T-helper 9 cell (primary cell): Measurements from ENCODE around the gene ETFBKMT.
"Not testable (repeated sequence)": the region's sequence is repeated elsewhere in the genome, so short reads cannot be mapped to it uniquely, and the experiment has no call there.

ENCODE experiments used
- DNase-seq: peaks from one replicate; pipeline ENCODE4 v3.0.0-alpha.2; 2020

The ETFBKMT gene

DNA sequence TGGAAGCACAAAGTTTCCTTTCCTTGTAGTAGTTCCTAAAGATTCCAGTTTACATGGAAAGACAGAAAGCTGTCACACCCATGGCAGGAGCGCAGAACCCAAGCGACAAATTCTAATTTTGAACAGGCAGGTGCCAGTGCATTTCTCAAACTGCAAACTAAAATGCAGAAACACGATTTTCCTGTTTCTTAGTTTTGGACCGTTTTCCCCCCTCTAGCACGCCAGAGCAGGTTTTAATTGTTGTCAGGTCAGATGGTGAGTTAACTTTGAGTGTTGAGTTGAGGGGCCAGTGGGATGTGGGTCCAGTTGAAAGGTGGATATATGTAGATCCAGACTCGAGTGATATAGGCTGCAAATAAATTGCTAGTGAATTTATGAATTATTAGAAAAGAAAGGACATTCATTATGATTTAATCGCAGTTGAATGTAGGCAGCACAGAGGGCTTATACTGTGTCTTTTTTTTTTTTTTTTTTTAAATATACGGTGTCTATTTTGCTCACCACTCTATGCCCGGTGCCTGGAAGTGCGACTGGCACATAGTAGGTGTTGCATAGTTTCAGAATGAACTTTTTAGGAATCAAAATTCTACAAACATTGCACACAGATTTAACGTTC lies 909 bp upstream of the ETFBKMT start:
- no peak for DNase-seq

DNA sequence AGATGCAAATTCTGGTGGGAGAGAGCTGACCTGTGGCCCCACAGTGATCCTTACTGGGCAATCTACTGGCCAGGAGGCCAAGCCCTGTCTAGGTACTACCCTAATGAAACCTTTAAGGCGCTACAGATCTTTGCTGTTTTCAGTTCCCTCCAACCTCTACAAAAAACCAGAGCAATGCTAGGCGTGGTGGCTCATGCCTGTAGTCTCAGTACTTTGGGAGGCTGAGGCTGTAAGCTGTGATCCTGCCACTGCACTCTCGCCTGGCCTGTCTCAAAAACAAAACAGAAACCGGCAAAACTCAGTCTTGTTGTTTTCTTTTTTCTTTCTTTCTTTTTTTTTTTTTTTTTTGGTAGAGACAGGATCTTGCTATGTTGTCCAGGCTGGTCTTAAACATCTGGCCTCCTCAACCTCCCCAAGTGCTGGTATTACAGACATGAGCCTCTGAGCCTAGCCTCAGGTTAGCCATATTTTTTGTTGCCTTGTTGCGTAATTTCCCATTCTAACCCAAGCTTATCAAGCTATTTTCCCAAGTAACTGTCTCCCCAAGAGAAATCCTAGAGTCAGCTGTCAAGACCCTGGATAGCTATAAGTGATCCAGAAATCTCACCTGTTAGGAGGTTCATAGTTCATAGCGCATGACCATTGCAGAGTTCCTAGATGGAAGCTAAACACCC lies 2.8 kb downstream of the ETFBKMT start:
- DNase-seq, result no peak

DNA sequence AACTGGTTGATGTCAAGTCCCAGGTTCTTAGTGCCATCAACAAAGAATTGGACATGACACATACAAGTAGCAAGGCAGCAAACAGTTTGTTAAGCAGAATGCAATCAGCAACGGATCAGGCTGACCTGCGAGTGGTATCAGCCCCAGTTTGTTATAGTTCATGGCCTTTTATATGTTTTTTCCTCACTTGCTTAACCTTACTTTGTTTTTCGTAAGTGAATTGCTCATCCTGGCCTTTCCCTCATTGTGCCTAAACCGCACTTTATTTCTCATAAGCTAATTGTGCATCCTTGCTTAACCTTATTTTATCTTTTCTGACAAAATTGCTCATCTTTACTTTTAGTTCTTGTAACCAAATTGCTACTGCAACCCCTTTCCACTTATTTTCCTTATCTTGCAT lies 4.1 kb downstream of the ETFBKMT start:
- no peak for DNase-seq

DNA sequence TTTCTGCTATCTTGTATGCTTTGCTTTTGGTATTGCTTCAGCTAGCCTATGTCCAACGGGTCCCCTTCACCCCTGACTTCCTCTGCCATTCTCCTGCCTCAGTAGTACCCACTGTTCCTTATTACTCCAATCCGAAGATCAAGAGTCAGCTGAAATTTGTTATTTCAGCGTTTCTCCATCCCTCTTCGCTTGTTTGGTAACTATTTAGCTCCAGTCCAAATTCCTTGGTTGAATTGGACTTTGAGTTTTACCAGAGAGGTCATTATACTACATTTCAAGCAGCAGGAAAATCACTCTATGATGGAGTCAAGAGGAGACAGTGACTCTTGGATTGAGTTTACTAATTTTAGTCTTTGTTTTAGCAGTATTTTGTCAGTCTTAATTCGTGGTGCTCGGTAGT lies 4.5 kb downstream of the ETFBKMT start:
- no peak for DNase-seq

DNA sequence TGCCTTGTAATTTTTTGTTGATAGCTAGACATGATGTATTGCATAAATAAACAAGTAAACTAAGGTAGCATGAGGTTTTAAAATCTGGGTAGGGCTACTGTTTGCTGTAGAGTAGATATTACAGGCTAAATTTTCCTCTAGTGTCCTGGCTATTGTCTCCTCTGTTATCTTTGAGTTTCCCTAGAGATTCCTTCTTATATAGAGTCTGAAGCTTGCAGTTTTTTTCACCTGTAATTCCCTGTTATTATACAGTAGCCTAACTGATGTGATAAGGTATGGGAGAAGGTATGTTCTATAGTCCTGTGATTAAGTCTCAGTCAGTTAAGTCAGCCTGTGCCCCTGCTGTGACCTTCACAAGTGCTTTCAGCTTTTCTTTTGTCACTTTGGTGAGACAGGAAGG lies 9.5 kb downstream of the ETFBKMT start:
- DNase-seq, result no peak

DNA sequence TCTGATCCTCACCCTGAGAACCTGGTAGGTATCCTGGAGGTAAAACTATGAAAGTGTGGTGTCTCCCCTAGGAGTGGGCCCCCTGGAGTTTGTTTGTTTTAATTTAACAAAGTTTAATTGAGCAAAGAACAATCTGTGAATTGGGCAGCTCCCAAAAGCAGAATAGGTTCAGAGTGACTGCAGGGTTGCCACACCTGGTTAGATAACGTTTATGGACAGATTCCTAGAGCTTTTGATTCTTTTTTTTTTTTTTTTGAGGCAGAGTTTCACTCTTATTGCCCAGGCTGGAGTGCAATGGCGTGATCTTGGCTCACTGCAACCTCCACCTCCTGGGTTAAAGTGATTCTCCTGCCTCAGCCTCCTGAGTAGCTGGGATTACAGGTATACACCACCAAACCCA lies 10.1 kb downstream of the ETFBKMT start:
- DNase-seq, result not testable (repeated sequence)

DNA sequence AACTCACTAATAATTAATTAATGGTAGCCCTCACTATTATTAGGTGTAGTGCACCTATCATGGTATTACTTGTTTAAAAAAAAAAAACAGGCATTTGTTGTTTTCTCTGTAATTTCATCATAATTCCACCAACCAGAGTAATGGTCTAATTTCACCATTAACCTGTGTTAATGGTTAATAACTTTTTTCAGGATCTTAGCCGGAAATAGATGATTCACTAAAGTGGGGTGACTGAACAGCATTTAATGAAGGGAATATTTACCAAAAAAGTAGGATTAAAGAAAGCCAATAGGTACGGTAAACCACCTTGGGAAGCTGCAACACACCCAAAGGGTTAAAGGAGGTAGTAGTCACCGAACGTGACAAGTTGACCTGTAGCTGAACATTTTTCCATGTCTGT lies 13.0 kb downstream of the ETFBKMT start:
- no peak for DNase-seq

DNA sequence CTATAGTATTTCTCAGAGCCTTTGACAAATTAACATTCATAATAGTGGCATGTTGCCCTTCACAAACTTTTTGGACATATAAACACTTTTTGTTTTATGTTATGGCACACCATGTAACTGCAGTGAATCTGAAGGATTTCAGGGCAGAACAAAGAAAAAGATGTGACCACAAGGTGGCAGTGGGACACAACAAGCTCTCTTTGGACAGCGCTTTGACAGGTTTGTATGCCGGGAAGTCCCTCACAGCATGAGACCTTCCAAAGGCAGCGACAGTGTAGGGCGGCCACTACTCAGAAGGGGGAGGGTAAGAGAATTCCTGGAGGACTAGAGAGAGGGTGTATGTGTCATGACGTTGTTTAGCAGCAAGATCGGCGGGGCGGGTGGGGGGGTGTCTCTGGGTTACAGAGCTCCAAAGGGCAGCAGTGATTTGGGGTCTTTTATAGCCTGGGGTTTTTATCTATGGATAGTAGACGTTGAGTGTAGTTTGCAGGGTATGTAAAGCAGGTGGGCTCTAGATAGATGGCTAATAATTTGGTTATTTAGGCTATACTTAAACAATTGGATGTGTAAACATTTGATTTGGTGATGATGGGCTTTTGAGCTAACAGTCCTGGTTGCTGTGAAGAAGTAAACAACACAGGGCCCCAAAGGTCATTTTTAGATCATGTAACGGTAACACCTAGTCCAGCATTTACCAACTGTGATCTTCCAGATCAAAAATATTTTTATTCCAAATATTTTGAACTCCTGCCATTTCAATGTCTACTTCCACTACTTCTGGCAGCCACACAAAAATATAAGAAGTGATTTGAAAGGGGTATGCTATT lies 22.9 kb downstream of the ETFBKMT start:
- peak; percentile 38 for DNase-seq

DNA sequence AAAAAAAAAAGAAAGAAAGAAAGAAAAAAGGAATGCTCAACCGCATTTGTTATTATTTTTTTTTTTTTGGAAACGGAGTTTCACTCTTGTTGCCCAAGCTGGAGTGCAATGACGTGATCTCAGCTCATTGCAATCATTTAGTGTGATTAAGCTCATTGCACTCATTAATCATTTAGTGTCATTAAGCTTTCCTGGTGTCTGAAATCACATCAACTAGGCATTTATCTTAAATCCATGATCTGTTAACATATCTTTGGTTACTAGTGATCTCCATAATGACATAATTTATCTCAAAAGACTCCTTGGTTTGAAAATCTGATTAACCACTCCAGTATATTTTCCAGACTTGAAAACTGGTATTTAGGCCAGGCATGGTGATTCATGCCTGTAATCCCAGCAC lies 26.3 kb downstream of the ETFBKMT start:
- DNase-seq, result no peak

DNA sequence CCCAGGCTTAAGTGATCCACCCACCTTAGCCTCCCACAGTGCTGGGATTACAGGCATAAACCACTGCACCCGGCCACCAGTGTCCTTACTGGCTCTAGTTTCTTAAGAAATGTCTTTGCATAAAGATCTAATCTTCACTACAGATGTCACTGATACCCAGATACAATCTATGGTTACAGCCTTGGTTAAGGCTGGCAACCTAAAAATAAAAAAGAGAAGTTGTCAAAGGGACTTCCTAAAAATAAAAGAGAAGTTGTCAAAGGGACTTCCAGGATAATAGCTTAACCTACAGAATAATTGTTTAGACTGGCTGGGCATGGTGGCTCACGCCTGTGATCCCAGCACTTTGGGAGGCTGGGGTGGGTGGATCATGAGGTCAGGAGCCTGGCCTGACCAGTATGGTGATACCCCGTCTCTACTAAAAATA lies 27.6 kb downstream of the ETFBKMT start:
- DNase-seq, result no peak

DNA sequence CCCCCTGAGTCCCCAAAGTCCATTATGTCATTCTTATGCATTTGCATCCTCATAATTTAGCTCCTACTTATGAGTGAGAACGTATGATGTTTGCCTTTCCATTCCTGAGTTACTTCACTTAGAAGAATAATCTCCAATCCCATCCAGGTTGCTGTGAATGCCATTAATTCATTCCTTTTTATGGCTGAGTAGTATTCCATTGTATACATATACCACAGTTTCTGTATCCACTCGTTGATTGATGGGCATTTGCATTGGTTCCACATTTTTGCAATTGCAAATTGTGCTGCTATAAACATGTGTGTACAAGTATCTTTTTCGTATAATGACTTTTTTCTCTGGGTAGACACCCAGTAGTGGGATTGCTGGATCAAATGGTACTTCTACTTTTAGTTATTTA lies 30.4 kb downstream of the ETFBKMT start:
- not testable (repeated sequence) for DNase-seq

DNA sequence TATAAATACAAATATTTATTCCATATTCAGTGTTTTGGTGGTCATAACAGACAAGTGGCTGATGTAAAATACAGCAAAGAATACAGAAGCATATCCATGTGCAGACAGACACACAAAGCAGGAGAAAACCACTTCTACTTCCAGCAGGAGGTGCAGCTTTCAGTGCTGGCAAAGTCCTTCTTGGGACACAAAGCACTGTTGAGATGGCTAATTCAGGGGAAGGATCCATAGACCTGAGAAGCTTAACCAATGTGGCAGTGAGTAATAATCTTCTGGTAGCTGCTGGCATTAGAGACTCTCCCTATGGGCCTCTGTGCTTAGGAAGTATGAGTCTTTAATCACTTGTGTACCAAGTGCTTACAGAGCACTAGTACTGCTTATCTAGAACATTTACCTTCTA lies 42.6 kb downstream of the ETFBKMT start:
- no peak for DNase-seq

DNA sequence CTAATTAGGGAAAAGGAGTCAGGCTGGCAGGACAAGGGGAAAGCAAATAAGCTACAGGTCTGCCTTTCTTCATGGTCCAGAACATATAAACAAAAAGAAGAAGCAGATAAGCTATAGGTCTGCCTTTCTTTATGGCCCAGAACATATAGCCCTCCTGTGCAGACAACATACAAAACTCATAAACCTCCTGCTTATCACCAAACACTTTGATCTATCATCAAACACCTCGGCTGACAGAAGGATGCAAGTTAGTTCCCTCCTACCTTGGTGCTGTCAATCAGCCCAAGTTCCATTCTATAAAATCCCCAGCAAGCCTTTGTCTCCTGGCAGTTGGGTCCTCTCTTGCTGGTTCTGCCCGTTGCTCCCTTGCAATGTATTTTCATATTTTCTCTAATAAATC lies 46.1 kb downstream of the ETFBKMT start:
- DNase-seq, result no peak

DNA sequence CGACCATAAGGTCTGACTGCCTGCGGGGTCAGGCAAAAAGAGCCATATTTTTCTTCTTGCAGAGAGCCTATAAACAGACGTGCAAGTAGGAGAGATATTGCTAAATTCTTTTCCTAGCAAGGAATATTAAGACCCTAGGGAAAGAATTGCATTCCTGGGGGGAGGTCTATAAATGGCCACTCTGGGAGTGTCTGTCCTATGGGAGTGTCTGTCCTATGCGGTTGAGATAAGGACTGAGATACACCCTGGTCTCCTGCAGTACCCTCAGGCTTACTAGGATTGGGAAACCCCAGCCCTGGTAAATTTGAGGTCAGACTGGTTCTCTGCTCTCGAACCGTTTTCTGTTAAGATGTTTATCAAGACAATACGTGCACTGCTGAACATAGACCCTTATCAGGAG lies 48.6 kb downstream of the ETFBKMT start:
- DNase-seq, result not testable (repeated sequence)

DNA sequence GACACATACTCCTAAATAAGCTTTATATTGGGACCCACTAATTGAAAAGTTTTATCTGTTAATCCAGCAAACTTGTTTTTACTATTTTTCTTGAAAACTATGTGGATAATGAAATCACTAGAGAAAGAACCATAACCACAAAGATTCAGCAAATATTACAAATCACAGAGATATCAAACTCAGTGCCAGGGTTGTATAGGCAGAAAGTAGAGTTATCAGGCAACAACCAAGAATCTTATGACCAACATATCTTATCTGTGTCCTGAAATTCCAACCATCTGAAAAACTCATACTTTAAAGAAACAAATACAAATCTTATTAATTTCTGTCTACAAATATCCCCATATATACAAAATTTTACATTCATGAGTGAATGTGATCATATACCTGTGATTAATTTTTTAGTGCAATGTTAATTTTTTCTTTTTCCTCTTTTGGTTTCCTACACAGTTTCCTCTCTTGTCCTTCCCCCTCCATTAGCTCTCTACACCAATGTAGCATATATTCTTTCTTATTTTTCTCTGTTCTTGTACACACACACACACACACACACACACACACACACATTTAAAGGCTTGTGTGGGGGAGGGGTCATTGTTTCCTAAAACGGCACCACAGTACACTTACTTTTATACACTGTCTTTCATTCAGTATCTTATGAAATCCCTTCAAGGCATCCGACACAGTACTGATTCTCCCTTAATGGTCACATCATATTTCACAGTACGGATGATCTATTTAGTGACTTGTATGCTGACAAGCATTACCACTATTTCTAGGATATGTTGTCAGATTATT lies 50.7 kb downstream of the ETFBKMT start:
- no peak for DNase-seq

DNA sequence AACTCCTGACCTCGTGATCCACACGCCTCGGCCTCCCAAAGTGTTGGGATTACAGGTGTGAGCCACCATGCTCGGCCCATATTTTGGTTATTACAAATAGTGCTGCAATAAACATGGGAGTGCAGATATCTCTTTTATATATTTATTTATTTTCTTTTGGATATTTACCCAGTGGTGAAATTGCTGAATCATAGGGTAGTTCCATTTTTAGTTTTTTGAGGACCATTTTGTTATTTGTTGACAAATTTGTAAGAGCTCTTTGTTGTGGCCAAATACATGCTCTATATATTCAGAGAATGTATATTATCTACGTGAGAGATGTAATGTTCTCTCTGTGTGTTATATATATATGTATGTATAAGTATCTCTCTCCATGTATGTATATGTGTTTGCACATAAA lies 53.4 kb downstream of the ETFBKMT start:
- DNase-seq, result no peak

DNA sequence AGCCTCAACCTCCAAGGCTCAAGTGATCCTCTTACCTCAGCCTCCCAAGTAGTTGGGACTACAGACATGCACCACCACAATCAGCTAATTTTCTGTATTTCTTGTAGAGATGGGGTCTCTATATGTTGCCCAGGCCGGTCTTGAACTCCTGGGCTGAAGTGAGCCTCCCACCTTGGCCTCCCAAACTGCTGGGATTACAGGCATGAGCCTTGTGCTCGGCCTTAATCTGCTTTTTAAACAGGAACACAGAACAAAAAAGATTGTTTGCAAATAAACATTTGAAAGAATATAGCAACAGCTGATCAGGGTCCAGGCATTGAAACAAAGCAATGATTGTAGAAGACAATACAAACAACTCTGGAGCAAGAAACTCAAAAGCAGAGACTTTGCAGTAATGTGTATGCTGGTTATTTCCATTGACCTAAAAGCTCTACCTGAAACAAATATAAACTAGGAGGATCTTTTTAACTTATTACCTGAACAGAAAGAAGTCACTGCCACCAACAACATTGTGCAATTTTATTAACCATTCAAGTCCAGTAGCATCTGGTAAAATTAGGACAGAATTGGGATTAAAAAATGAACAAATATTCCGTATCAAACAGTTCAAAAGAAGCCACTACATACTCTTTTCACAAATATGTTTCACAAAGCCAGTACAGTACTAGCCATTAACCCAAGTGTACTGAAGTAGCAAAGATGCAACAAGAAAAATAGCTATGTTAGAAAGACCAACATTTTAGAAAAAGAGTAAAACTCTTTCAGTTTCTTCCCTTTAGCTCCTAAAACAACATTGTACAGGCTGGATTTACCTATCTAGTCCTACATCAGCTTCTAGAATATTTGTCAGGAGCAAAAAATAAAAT lies 55.2 kb downstream of the ETFBKMT start:
- no peak for DNase-seq

DNA sequence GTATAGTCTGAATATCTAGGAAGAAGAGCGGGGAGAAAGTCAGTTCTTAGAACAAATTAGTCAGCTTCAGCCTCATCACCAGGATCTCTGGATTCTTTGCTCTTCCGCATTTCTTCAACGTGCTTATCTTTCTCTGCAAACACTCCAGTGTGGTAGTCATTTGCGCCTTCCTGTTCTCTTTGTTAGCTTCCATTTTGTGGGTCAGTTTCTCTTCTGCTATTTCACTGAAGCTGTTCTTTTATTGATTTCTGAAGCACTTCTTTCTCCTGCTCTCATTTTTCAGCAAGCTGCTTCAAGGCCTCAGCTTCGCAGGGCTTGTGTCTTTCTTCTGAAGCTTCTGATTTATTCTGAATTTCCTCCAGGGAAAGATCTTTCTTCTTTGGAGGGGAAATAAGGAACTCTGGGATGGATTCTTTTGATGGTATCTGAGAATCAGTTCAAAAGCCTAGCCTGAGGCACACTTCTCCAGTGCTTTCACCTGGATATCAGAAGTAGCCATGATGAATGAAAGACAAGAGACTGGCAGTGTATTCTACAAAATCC lies 55.9 kb downstream of the ETFBKMT start:
- no peak for DNase-seq

DNA sequence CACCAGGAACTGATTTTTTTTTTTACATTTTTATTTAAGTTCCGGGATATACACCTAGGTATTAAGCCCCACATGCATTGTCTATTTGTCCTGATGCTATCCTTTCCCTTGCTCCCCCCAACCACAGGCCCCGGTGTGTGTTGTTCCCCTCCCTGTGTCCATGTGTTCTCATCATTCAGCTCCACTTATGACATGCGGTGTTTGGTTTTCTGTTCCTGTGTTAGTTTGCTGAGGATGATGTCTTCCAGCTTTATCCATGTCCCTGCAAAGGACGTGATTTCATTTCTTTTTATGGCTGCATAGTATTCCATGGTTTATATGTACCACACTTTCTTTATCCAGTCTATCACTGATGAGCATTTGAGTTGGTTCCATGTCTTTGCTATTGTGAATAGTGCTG lies 57.5 kb downstream of the ETFBKMT start:
- not testable (repeated sequence) for DNase-seq

DNA sequence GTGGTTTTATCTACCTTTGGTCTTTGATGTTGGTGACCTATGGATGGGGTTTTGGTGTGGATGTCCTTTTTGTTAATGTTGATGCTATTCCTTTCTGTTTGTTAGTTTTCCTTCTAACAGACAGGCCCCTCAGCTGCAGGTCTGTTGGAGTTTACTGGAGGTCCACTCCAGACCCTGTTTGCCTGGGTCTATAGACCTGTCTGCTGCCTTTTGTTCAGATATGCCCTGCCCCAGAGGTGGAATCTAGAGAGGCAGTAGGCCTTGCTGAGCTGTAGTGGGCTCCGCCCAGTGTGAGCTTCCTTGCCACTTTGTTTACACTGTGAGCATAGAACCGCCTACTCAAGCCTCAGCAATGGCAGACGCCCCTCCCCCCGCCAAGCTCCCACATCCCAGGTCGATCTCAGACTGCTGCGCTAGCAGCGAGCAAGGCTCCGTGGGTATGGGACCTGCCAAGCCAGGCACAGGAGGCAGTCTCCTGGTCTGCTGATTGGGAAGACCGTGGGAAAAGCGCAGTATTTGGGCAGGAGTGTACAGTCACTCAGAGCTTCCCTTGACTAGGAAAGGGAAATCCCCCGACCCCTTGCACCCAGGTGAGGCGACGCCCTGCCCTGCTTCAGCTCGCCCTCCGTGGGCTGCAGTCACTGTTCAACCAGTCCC lies 59.2 kb downstream of the ETFBKMT start:
- not testable (repeated sequence) for DNase-seq

DNA sequence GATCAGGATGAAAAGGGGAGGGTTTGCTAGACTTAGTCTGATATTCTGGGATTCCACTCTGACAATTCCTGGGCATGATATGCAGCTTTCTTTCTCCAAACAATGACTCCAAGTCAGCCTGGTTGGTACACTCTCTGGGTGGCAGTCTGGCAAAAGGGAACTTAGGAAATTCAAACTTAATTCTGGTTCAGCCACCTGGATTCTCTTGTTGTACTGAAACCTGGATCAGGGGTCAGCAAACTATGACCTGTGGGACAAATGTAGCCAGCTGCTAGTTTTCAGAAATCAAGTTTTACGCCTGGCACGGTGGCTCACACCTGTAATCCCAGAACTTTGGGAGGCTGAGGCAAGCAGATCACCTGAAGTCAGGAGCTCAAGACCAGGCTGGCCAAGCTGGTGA lies 63.1 kb downstream of the ETFBKMT start:
- DNase-seq, result no peak
